ENCODE results near the gene SEC24D.

The SEC24D gene

DNA sequence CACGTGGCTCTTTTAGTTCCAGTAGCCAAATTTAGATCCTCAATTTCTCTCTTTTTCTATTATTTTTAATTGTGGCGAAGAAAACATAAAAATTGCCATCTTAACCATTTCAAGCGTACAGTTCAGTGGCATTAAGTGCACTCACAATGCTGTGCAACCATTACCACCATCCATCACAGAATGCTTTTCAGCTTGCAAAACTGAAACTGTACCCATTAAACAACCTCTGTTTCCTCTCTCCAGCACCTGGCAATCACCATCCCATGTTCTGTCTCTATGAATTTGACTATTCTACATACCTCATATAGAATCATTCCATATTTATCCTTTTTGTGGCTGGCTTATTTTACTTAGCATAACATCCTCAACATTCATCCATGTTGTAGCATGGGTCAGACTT, 75.8 kb downstream of the SEC24D start:
- TF ChIP-seq, protein P1, sequence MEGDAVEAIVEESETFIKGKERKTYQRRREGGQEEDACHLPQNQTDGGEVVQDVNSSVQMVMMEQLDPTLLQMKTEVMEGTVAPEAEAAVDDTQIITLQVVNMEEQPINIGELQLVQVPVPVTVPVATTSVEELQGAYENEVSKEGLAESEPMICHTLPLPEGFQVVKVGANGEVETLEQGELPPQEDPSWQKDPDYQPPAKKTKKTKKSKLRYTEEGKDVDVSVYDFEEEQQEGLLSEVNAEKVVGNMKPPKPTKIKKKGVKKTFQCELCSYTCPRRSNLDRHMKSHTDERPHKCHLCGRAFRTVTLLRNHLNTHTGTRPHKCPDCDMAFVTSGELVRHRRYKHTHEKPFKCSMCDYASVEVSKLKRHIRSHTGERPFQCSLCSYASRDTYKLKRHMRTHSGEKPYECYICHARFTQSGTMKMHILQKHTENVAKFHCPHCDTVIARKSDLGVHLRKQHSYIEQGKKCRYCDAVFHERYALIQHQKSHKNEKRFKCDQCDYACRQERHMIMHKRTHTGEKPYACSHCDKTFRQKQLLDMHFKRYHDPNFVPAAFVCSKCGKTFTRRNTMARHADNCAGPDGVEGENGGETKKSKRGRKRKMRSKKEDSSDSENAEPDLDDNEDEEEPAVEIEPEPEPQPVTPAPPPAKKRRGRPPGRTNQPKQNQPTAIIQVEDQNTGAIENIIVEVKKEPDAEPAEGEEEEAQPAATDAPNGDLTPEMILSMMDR (IDR thresholded peaks at IDR 0.05; ENCODE audit: insufficient read depth, low read length, poor library complexity, severe bottlenecking) = no peak
- H3K27me3 ChIP-seq (replicated peaks; ENCODE audit: control insufficient read depth, insufficient read depth, low read length) = no peaks in the 10 kb centered on the region
- peaks cover 8% of the 10 kb centered on the region for H3K36me3 ChIP-seq (ENCODE audit: control insufficient read depth, insufficient read depth, low read length)
- DNase-seq (ENCODE audit: extremely low read depth, insufficient read length) = no peak
- no peak overlapping the region for H3K4me3 ChIP-seq (replicated peaks; ENCODE audit: low read depth, low read length)

DNA sequence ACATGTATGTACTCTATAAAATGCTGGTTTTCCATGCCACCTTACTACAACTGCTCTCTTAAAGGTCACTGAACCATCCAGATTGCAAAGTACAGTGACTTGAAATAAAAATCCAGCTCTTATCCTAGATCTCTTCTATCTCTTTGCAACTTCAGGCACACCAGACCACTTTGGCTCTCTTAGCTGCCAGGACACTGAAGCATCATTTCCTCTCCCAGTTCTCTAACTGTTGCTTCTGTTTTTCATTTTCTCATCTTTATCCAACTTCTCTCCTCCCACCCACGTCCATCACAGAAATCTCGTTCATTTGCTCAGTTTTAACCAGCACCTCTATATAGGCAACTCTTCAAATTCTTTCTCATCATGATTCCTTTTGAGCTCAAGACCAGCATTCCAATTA, 76.4 kb downstream of the SEC24D start:
- DNase-seq (ENCODE audit: extremely low read depth, insufficient read length) = no peak
- TF ChIP-seq, protein P1 (IDR thresholded peaks at IDR 0.05; ENCODE audit: insufficient read depth, low read length, poor library complexity, severe bottlenecking) = no peak
- H3K27me3 ChIP-seq (replicated peaks; ENCODE audit: control insufficient read depth, insufficient read depth, low read length) = no peaks in the 10 kb centered on the region
- H3K4me3 ChIP-seq (replicated peaks; ENCODE audit: low read depth, low read length) = no peak overlapping the region
- peaks cover 10% of the 10 kb centered on the region for H3K36me3 ChIP-seq (ENCODE audit: control insufficient read depth, insufficient read depth, low read length)

GRCh38 chr4:118758293-118758692, 77.6 kb downstream of the SEC24D start:
- TF ChIP-seq, protein P1 (IDR thresholded peaks at IDR 0.05; ENCODE audit: insufficient read depth, low read length, poor library complexity, severe bottlenecking) = no peak
- H3K36me3 ChIP-seq (ENCODE audit: control insufficient read depth, insufficient read depth, low read length) = peaks cover 7% of the 10 kb centered on the region
- DNase-seq (ENCODE audit: extremely low read depth, insufficient read length) = no peak
- no peaks in the 10 kb centered on the region for H3K27me3 ChIP-seq (replicated peaks; ENCODE audit: control insufficient read depth, insufficient read depth, low read length)
- H3K4me3 ChIP-seq (replicated peaks; ENCODE audit: low read depth, low read length) = no peak overlapping the region

DNA sequence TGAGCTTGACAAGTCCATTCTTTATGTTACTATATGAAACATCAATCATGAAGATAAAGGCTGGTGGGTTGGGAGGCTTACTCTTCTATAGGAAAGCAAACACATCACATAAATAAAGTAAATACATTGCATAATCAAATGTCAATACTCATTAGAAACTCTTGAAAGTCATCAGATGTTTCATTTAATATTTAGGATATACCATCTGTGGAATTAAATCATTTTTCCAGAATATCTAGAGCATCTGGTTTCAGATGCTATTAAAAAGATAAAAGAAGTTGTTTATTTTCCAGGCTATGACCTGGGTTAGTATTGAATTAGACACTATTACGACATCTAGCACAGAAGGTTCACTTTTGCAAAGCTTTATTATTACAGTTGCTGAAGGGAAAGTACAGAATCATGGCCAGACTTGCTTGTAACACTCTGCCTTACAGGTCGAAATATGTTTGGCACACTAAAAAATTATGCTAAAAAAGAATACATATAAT, 78.1 kb downstream of the SEC24D start:
- Histone ChIP-seq H3K36me3 (ENCODE audit: control insufficient read depth, insufficient read depth, low read length) (peaks cover 7% of the 10 kb centered on the region), H3K4me3 (replicated peaks; ENCODE audit: low read depth, low read length) (no peak overlapping the region), H3K27me3 (replicated peaks; ENCODE audit: control insufficient read depth, insufficient read depth, low read length) (no peaks in the 10 kb centered on the region)
- TF ChIP-seq, protein P1 (IDR thresholded peaks at IDR 0.05; ENCODE audit: insufficient read depth, low read length, poor library complexity, severe bottlenecking) = no peak
- no peak for DNase-seq (ENCODE audit: extremely low read depth, insufficient read length)

GRCh38 chr4:118756958-118757357, 79.0 kb downstream of the SEC24D start:
- no peak for DNase-seq (ENCODE audit: extremely low read depth, insufficient read length)
- no peak overlapping the region for H3K4me3 ChIP-seq (replicated peaks; ENCODE audit: low read depth, low read length)
- no peaks in the 10 kb centered on the region for H3K27me3 ChIP-seq (replicated peaks; ENCODE audit: control insufficient read depth, insufficient read depth, low read length)
- peaks cover 7% of the 10 kb centered on the region for H3K36me3 ChIP-seq (ENCODE audit: control insufficient read depth, insufficient read depth, low read length)
- TF ChIP-seq, protein P1 (IDR thresholded peaks at IDR 0.05; ENCODE audit: insufficient read depth, low read length, poor library complexity, severe bottlenecking) = no peak

GRCh38 chr4:118756429-118756828, 79.5 kb downstream of the SEC24D start:
- DNase-seq (ENCODE audit: extremely low read depth, insufficient read length) = no peak
- no peak overlapping the region for H3K4me3 ChIP-seq (replicated peaks; ENCODE audit: low read depth, low read length)

More at GRCh38 chr4:118756429-118756828, 79.5 kb downstream of the SEC24D start:
- TF ChIP-seq, protein P1 (IDR thresholded peaks at IDR 0.05; ENCODE audit: insufficient read depth, low read length, poor library complexity, severe bottlenecking) = no peak
- no peaks in the 10 kb centered on the region for H3K27me3 ChIP-seq (replicated peaks; ENCODE audit: control insufficient read depth, insufficient read depth, low read length)
- H3K36me3 ChIP-seq (ENCODE audit: control insufficient read depth, insufficient read depth, low read length) = peaks cover 10% of the 10 kb centered on the region

Measured in GM06990 (cell line).